GM21717 (cell line): ENCODE data around the gene MBD4.
"Not testable (repeated sequence)": the region's sequence is repeated elsewhere in the genome, so short reads cannot be mapped to it uniquely, and the experiment has no call there.

Experiments
- ATAC-seq: cut with Tn5 transposase; IDR thresholded peaks from one replicate; pipeline ENCODE4 v1.9.1; 2021; ENCODE audit warnings: mild to moderate bottlenecking, moderate library complexity; ENCODE audit not compliant: unreplicated experiment

MBD4 gene

DNA sequence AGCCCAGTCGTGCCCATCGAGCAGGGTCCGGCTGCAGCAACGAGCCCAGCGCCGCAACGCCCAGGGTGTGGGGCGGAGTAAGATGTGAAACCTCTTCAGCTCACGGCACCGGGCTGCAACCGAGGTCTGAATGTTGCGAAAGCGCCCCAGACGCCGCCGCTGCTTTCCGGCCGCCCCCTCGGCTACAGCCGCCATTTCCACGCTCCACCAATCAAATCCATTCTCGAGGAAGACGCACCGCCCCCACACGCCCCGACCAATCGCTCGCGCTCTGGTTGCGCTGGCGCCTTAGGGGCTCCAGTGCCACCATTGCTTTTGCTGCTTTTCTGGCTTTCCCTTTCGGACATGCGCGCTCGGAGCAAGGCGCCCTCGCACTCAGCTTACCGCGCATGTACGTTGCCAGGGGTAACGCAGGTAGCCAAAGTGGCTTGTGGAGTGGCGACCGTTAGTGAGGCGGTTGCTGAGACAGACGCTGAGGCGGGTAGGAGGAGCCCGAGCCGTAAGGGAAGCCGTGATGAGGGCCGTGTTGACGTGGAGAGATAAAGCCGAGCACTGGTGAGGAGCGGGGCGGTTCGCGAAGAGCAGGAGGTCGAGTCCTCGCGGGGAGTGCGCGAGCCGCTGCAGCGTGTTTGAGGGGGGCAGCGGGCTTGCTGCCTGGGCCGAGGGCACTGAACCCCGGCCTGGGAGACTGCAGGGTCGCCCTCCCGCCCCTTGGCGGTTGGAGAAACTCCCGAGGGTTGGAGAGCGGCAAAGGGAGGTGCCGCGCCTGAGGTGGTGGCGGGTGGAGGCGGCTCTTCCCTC, at the start of gene MBD4, which contains the start of gene IFT122:
Gene MBD4, minus strand, starts transcription at position 132 of the 801 bp plus-strand sequence. Its CDS starts 115 bp downstream, at position 17.
Gene IFT122, plus strand, starts transcription at position 408 of the 801 bp plus-strand sequence. Its CDS starts 107 bp downstream, at position 515.
- ATAC-seq = peak; percentile 86

DNA sequence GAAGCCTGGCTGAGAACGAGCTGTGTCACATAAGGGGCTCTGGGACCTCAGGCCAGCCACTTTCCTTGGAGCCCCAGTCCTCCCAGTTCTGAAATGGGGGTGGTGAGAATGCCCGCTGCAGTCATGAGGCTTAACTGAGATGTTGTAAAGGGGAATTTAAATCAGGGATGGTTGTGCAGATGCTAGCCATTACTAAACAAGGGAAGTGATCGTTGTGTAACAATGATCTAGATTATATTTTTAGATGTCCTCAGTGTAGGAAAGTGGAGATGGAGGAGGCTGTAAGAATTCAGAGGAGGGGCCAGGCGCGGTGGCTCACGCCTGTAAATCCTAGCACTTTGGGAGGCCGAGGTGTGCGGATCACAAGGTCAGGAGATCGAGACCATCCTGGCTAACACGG, 49.5 kb upstream of the MBD4 start:
- not testable (repeated sequence) for ATAC-seq

DNA sequence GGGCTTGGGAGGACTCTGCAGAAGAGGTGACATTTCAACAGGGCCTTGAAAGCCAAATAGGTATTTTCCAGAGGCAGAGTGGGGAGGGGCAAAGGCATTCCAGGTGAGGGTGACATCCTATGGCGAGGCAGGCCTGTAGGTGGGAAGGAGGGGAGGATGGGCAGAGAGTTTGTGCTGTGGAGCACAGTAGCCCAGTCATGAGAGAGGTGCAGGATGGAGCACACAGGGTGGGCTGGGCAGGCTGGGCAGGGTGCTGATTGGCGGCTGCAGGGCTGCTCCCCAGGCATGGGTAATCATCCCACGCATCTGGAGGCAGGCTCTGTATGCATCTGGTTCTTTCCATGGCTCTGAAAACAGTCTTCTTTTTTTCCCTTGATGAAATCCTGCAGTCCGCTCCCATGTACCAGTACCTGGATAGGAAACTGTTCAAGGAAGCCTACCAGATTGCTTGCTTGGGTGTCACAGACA, 48.2 kb upstream of the MBD4 start:
- ATAC-seq = not testable (repeated sequence)

DNA sequence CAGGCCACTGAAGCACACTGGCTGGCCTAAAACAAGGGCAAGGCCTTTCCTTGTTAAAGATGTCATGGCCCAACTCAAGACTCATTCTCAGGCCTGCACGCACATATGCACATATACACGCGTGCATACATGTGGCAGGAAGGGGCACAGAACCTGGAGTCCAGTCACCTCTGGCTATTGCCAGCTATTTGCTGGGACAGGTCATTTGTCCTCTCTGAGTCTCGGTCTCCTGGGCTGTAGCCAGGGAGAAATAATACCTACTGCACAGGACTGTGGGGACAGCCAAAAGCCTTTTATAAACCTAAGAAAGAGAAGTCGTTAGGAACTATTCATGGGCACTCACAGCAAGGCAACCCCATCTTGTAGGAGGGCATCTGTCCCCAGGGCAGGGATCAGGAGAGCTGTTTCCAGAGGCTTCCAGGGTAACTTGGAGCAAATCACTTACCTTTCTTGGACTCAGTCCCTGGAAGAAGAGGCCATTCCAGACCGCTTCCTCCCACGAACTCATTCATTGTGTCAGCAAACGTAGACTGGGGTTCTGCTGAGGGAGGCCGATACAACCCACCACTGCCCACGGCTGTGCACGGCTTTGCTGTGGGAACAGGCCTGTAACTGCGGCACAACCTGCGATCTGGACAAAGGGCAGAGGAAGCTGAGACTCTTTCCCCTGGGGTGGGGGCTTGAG, 47.6 kb upstream of the MBD4 start:
- ATAC-seq = no peak

DNA sequence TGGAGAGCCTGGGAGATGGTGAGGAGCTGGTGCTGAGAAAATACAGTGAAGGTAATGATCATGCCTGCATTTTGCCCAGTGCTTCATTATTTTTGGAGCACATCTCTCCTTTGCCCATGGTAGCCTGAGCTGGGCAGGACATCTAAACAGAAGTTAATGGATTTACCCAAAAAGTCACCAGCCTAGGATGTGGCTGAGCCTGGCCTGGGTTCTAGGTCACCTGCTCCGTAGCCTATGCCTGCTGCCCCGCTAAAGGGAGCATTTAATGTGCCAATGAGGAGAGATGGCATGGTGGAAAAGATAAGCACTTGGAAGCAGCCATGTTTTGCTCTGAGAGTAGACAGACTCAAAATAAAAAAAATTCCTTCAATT, 46.9 kb upstream of the MBD4 start:
- no peak for ATAC-seq

DNA sequence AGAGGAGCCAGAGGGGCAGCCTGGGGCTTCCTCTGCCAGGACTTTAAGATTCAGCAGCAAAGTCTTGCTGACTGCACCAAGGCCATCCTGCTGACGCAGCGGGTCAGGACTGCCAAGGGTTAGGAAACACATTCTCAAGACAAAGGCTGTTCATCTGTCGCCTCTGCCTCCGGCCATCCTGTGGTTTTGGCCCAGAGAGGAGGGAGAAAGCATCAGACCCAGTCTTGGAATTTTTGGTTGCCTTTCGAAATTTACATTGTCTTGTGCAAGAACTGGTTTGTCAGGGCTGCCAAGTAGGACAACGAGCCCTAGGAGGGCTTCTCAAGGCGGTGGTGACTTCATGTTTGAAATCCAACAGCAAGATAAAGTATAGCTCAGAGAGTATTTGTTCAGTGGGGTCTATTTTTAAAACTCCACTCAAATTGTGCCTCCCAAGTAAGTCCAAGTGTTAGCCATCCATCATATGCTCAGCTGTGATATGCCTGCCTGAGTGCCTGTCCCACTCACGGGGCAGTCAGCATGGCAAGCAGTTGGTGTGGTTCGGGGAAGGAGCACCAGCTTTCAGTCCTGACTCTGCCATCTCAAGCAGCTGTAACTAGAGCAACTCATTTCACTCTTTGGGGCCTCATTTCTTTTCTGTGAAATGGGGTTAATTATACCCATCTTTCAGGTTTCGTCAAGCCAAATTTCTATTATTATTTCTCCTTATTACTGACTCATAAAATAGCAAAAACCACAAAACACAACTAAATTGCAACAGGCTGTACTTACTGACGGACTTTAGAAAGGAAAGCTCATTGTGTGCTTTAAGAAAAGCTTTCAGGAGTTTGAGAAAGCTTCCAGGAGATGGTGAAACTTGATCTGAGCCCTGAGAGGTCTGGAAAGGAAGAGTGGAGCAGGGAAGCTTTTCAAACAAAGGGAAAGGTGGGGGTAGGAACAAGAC, 46.2 kb upstream of the MBD4 start:
- no peak for ATAC-seq

DNA sequence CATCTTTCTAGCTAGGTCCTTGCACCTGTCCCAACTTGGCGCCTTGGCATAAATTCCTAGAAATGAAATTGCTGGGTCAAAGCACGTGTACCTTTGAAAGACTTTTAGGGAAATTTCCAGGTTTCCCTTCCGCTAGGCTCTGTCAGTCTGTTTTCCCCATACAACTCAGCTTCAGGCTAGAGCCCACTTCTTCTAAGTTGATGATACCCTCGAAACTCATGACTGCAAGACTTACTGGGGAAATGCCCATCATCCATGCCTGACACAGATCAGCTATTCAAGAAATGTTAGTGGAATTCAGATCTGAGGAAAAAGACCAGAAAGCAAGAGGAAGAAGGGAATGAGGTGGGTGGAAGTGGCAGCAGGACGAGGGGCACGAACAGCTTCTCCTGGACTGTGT, 45.4 kb upstream of the MBD4 start:
- not testable (repeated sequence) for ATAC-seq

DNA sequence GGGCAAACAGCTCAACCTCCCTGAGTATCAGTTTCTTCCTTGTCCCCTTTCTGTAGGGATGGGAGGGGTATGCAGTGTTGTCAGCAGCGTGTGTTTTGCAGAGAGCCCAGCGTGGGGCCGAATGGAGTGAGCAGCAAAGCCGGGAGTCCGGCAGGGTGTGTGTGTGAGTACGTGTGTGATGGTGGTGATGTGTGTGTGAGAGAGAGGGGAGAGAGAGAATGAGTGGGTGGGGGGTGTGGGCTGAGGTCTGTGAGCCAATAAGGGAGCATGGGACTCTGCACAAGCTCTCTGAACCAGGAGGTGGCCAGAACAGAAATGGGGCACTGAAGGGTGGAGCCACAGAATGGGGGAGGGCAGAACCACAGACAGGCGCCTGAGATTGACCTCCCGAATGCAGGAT, 44.1 kb upstream of the MBD4 start:
- ATAC-seq = no peak

DNA sequence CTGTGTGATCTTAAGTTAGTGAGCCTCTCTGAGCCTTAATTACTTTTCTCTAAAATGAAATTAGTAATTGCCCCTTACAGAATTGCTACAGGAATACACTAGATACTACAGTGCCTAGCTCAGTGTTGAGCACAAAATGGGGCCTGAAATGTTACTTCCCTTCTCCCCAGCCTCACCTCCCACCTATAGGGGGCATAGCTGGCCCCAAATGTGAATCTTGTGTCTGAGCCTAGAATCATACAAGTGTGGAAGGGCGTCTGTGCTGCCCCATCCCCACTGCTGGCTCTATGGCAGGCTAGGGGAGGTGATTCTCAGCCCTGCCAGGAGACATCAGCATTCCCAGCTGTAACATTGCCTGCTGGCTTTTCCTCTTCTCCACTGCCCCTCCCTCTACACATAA, 43.0 kb upstream of the MBD4 start:
- ATAC-seq = no peak

DNA sequence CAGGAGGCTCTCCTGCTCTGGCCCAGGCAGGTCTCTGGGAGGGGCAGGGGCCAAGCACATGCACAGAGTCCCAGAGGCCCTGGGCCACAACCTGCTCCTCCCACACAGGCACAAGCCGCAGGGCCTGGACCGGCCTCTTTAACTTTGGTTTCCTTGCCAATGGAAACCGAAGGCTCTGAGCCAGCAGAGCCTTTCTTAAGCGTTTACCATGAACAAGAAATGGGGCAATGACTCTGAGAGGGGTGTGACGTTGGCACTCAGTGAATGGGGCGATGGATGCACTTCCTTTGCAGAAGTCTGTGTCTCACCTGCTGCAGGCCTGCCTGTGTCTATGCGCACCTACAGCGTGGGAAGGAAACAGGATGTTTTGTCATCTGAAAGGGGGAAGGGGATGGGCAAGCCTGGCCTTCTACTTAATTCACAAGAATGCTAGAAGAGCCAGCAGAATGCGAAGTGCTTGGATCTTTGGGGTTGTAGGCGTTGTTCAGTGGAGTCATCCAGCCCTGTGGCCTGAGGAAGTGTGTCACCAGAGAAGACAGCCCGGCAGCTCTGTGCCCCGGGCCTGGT, 42.1 kb upstream of the MBD4 start:
- ATAC-seq = no peak

DNA sequence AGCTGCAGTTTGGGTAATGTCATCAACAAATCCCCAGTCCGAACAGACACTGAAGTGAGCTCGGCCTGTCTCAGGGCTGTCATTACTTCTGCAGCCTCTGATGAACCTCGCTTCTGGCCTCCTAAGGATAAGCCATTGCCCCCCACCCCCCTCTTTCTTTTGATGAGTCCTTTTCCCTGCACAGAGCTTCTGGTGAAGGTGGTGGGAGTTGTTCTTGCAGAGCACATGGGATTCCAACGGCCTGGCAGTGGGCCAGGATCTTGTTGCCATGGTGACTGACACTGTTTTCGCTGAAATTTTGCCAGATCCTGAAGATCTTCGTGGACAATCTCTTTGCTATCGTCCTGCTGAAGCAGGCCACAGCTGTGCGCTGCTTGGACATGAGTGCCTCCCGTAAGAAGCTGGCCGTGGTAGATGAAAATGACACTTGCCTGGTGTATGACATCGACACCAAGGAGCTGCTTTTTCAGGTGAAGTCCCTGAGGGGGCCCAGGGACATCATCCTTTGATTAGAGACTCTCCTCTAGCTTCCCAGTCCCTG, 41.5 kb upstream of the MBD4 start:
- ATAC-seq = not testable (repeated sequence)

DNA sequence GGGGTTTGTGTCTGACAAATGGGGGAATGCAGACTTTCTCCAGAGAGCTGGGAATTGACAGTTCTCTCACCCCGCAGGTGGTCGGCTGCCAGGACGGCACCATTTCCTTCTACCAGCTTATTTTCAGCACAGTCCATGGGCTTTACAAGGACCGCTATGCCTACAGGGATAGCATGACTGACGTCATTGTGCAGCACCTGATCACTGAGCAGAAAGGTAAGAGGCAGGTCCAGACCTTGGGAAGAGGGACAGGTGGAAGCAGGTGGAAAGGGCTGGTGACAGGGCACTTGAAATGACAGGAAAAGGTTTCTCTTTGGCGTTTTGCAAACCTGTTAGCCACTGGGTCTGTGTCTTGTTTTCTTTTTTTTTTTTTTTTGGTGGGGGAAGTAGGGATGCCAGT, 36.8 kb upstream of the MBD4 start:
- no peak for ATAC-seq

DNA sequence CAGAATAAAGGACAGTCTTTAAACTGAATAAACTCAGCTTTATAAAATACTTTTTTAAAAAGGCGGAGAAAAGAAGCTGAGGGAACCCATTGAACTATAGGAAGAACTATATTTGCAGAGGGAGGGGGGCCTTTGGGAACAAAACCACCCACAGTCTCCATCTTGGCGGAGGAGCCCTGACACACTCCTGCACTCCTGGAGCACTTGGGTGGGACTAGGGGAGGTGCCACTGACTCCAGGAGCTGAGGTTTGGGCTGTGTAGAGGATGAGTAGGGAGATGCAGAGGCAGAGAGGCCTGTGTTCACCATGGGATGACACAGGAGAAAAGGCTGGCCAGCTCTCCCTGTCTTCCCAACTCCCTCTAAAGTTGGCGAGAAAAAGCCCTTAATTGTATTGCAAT, 36.1 kb upstream of the MBD4 start:
- ATAC-seq = no peak

DNA sequence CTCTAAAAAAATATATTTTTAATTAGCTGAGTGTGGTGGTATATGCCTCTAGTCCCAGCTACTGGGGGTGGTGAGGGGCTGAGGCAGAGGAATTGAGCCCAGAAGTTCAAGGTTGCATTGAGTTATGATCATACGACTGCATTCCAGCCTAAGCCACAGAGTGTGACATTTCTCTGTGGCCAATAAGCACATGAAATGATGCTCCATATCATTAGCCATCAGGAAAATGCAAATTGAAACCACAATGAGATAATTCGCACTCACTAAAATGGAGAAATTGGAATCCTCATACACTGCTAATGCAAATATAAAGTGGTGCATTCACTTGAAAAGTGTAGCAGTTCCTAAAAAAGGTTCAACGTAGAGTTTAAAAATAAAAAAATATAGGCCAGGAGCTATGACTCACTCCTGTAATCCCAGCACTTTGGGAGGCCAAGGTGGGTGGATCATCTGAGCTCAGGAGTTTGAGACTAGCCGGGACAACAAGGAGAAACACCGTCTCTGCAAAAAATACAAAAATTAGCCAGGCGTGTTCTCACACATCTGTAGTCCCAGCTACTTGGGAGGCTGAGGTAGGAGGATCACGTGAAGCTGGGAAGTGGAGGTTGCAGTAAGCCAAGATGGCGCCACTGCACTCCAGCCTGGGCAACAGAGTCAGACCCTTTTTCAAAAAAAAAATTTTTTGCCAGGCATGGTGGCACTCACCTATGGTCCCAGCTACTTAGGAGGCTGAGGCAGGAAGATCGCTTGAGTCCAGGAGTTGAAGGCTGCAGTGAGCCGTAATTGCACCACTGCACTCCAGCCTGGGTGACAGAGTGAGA, 35.4 kb upstream of the MBD4 start:
- no peak for ATAC-seq

DNA sequence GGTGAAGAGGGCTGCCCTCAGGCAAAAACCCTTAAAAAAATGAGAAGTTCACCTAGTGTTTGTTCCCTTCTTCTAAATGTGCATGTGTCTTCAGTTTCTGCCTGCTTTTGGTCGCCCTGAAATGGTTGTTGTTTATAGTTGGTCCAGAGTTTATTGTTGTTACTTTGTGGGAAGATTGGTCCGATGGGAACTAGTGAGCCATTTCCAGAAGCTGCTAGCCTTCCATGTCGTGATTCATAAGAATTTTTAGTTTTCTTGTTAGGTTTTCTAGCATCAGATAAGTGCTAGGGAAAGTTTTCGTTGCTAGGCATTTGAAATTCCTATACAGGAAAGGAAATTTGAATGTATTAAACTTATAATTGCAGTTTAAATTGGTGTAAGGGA, 34.0 kb upstream of the MBD4 start:
- no peak for ATAC-seq

DNA sequence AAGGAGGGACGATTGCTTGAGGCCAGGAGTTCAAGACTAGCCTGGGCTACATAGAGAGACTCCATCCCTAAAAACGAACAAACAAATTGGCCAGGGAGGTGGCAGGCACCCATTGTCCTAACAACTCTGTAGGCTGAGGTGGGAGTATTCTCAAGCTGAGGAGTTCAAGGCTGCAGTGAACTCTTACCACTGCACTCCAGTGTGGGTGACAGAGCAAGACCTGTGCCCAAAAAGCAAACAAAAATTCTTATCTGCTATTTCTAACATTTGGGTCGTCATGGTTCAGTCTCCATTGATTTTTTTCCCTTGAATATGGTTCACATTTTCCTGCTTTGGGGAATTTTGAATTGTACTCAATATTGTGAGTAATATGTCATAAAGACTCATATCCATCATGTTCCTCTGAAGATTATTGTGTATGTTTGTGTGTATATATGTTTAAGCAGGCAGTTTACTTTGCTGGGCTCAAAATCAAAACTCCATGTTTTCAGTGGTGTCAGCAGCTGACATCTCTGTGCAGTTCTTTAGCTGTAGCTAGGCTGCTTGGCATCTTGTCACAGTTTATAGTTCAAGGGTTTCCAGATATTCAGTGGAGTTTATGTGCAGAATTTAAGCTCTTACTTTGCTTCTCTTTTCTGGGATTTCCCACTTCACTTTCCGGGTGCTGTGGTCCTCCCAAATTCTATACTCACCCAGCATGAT, 33.5 kb upstream of the MBD4 start:
- ATAC-seq = no peak

DNA sequence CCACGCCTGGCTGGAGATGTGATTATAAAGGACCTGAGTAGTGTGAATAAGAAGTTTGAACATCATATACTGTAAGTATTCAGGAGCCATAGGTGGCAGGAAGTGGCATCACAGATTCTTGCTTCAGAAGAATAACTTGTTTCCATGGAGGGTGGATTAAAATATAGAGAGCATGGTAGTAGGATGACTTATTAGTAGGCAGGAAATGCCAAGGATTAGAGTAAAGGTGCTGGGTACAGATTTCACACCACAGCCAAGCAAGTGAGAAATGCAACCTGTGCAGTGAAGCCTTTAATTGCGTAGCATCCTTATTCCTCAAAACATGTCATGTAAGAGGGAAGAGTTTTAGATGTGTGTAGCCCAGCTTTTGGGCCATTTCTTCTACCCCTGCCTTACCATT, 31.1 kb upstream of the MBD4 start:
- no peak for ATAC-seq

DNA sequence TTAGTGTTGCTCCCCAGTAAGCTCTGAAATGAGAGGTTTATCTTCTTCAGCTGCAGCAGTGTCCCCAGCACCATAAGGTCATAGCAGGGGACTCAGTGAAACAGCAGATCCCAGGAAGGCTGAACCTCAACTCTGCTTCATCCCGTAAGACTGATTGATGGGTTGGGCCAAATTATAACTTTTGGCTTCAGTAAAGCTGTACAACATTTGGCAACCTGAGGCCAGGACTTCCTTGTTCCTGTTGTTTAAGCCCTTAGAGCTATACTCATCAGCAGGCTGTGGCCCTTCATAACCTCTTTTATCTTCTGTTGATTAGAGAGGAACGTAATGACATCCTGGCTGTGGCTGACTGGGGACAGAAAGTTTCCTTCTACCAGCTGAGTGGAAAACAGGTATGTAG, 29.3 kb upstream of the MBD4 start:
- no peak for ATAC-seq

DNA sequence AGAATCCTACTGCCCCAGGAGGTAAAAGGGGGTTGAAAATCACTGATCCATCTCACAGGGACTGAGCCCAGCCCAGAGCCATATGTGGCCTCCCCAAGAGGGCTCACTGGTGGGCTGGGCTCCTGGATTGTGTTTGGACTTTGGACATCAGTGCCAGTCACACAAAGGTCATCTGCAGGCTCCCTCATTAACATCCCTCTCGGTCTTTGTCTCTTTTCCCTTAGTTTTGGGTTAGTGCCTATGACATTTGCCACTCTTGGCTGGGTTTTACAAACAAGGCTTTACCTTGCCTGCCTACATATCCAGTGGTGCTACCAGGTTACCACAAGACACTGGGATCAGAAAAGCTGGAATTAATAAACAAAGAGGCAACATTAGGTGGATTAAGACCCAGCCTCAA, 28.2 kb upstream of the MBD4 start:
- no peak for ATAC-seq
